Left colon (tissue), 2 donors: Measurements from ENCODE around the gene TMEM115. TPM values are rescaled to one million over a fixed set of nuclear protein-coding genes. Genes with fewer than 3 reads are reported as not detected.

Source experiments
- ATAC-seq: fragments of 200-7000 bp; cut with Tn5 transposase; one replicate; pipeline ENCODE4 v1.9.1; 2020; ENCODE audit warnings: mild to moderate bottlenecking, moderate library complexity
- DNase-seq, 2 donors: peaks; one replicate each; pipeline ENCODE4 v3.0.0-alpha.2; 2020
- intact Hi-C, 2 donors: fragments of 100-400 bp; cut with DNase I in 1 of 2; cut with micrococcal nuclease in 1 of 2; formaldehyde crosslinking; loops; one replicate each; pipeline versions ENCODE4 v1.11.2 to v1.14.0; 2022; cut with DNase I, micrococcal nuclease
- total RNA-seq, 2 donors: library from RNA; stranded (reverse); fragmentation: NEBNext Ultra II Directional; extraction: Animal tissue kit (Norgen Biotek cat#: 25700); gene quantifications; one replicate each; pipeline ENCODE4 v1.2.1, GENCODE V29; 2021
- donor health status: DM: no; HTN: no; CAD: no.
- donor health status: DM: yes; HTN: yes; CAD: no.

Gene TMEM115
- total RNA-seq, 2 donors from 2014 or later, result 44.6 to 48.3 TPM

GRCh38 chr3:50380405-50381085, 21.2 kb upstream of the TMEM115 start:
- intact Hi-C loops, result no loop called here
- DNase-seq, result no peak
- ATAC-seq, result no peak

DNA sequence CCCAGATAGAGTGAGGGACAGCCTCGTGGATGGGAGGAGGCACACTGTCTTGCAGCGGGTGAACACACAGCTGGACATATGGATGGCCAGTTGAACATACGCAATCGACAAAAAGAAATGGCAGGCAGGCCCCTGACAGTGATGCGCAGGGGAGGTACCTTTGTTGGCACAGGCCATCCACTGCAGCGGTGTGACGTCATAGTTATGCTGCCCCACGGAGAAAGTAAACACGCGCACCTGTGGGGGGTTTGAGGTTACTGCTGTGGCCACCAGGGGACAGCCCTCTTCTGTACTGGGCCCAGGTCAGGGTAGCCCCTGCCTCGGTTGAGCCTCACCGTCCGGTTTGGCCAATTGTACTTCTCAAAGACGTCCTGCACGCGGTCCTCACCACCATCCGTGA, 19.4 kb upstream of the TMEM115 start:
- no peak for ATAC-seq
- intact Hi-C loops, result no loop called here
- no peak for DNase-seq

DNA sequence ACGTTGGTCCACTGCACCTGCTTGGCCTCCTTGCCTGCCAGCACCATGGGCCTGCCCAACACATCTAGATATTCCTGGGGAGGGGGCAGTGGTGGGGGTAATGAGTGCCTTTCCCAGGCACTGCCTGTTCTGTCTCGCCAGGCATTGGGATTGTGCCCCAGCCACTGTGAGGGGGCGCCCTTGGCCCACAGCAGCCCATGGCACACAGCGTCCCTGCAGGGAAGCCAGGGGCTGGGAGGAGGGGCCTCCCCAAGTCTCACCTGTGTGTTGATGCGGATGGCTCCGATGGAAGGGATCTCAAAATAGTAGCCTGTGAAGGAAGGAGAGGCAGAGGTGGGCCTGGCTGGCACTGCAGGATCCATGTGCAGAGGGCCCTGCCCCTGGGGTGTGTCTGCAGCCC, 18.7 kb upstream of the TMEM115 start:
- intact Hi-C loops, result no loop called here
- DNase-seq, result no peak
- ATAC-seq, result no peak

DNA sequence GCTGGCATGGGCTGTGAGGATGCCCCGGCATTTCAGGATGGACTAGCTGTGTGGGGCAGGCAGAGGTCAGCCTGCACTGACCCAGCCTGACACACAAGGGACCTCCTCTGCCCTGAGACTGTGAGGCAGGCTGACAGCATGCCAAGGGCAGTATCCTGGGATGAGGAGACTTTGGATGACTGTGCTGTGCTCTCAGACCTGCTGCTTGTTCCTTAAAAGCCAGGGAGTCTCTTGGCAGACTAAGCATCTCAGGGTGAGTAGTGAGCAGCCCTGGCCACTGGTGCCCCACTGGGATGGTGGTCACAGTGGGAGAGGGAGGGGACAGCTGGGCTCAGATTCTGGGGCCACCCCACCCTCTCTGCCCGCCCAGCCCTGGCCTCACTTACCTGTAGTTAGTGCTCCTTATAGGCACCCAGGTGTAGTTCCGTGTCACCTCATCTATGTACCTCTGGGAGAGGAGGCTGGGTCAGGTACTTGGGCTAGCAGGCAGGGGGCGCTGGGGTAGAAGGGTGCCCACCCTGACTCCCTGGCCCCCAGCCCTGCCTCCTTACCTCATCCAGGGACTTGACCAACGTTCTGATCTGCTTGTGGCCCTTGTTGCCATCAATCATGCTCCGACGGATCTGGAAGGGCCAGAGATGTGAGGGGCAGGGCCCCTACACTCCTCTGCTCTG, 16.1 kb upstream of the TMEM115 start:
- no peak for ATAC-seq
- intact Hi-C loops, result no loop called here
- no peak for DNase-seq

DNA sequence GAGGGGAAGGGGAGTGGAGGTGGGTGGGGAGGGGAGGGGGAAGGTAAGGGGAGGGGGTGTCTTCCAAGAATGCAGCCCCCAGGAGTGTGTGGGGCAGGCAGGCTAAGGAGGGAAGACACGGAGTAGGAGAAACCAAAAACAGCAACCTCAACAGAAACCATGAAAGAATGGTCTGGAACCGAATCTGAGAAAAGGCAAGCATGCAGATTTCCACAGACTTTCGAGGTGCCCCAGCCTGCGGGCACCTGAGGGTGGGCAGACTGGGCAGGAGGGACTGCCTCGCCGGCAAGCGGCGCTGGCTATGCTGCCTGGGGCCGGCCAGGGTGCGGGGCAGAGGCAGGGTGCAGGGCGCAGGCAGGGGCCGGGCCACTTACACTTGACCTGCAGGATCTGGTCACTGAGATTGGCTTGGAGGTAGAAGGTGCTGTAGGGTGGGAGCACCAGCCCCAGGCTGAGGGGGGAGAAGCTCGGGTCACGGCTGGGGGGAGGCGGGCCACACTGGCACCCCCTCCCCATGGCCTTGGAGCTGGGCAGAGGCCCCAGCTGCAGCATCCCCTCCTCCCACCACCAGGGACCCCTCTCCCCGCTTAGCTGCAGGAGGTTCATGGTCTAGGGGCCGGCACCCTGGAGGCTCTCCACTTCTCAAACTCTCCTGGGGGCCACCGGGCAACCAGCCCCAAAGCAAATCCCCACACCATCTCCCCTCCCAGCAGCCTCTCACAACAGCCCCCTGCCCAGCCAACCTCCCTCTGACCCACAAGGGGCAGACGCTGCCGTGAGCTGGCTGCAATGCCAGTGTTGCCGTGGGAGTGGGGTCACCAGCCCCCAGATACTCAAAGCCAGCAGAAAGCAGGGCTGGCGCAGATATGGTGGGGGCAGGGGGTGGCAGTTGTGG, 15.3 kb upstream of the TMEM115 start:
- intact Hi-C loops, result no loop called here
- DNase-seq (no peak), ATAC-seq (no peak)

DNA sequence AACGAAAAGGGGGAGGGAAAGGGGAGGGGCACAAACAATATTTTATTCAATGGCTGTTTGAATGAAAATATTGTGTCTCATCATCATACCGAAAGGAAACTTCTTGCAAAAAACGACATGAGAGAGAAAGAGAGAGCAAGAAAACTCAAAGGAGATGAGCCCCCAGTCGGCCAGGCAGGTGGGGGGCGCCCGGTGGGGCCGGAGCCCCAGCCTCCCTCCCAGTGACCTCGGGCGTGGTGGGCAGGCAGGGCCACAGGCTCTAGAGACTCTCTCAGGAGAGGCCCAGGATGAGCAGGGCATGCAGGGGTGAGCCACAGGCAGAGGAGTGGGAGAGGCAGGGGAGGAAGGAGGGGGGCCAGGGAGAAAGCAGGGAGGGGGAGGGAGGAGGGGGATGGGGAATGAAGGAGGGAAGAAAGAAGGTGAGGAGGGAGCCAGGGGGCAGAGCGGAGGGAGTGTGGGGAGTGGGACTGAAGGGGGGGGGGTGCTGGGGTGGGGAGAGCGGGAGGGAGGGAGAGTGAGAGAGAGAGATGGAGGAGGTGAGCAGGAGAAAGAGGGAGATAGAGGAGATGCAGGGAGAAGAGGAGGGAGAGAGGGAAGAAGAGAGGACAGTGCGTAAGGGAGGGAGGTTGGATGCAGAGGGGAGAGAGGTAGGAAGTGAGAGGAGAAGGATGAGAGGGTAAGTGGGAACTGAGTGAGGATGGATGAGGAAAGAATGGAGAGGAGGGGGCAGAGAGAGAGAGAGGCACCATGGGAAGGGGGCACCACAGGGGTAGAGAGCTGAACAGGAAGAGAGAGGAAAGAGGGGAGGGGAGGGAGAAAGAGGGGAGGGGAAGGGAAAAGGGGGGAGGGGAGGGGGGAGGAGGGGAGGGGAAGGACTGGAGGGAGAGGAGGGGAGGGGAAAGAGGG, 14.1 kb upstream of the TMEM115 start:
- ATAC-seq (no peak), DNase-seq (no peak)
- intact Hi-C loops, result no loop called here

GRCh38 chr3:50372349-50372748, 13.0 kb upstream of the TMEM115 start:
- DNase-seq (peak; percentile 62 to 78), ATAC-seq (peak; percentile 86)
- intact Hi-C loops, result no loop called here

GRCh38 chr3:50371133-50371685, 11.9 kb upstream of the TMEM115 start:
- no peak for ATAC-seq
- no peak for DNase-seq
- intact Hi-C loops, result no loop called here

GRCh38 chr3:50370594-50370993, 11.3 kb upstream of the TMEM115 start:
- no peak for DNase-seq
- intact Hi-C loops, result no loop called here
- no peak for ATAC-seq

DNA sequence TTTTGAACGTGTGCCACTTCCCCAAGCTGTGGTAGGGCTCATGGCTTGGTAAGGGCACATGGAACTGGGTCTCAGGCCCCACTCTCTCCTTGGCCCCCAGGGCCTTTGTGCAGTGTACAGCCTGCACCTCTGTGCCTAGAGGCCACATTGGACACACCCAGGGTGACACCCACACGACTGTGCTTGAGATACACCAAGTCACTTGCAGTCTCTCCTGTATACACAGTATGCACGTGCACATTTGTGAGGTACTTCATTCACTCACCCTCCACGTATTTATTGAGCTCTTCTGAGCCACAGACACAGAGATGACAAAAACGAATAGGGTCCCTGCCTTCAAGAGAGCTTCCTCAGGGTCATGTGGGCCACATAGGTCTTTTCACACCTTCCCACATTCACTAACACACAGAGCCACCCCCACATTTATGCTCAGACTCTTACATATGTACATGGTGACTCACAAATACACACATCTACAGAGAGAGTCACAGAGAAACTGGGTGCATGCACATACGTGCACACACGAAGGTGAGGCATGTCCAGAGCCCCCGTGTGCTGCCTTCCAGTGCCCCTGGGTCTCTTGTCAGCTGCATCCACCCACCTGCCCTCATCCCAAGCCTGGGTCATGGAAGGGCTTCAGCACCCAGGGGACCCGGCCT, 9.8 kb upstream of the TMEM115 start:
- intact Hi-C loops, result loop anchor here in 1 of 2 donors (10.0 kb wide), 1 partner anchor 166 kb away; no protein-coding TSS in a partner anchor
- no peak for ATAC-seq
- no peak for DNase-seq

- DNase-seq (no peak), ATAC-seq (no peak)
- intact Hi-C loops, result loop anchor here in 1 of 2 donors (10.0 kb wide), 1 partner anchor 169 kb away; no protein-coding TSS in a partner anchor
Observed at GRCh38 chr3:50365842-50366220, 6.5 kb upstream of the TMEM115 start.

DNA sequence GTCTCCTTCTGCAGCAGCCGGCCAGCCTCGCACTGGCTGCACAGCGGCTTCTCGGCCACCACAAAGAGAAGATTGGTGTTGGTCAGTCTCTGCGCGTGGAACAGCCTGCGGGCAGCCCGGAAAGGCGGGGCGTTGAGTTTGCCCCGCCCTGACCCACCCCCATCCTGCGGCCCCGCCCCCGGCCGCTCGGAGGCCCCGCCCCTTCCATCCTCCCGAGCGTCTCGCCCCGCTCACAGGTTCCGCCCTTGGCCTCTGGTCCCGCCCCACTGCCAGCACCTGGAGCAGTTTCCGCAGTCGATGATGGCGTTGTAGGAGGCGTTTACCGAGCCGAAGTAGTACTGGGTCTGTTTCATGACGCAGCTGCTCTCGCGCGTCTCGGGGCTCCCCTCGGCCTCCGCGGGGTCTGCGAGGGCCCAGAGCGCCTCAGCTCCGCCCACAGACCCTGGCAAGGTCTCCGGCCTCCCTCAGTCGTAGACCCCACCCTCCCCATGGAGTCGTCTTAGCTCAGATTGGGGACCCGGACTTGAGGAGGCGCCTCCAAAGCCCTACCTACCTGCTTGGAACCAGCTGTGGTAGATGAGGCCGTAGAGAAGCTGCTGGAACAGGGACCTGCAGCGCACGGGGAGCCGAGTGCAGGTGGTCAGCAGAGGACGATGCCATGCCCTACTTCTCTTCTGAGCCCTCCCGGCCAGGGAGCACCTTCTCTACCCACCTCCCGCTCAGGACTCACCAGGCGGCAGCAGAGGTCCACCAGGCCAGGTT, 5.9 kb upstream of the TMEM115 start:
- DNase-seq (peak; percentile 95 to 96), ATAC-seq (peak; percentile 91)
- intact Hi-C loops, result loop anchor here in 1 of 2 donors (10.0 kb wide), 1 partner anchor 170 kb away; no protein-coding TSS in a partner anchor

GRCh38 chr3:50364573-50365079, 5.3 kb upstream of the TMEM115 start:
- intact Hi-C loops, result loop anchor here in 1 of 2 donors (10.0 kb wide), 1 partner anchor 170 kb away; no protein-coding TSS in a partner anchor
- DNase-seq (peak in 1 of 2 donors; percentile 63), ATAC-seq (peak; percentile 35)

DNA sequence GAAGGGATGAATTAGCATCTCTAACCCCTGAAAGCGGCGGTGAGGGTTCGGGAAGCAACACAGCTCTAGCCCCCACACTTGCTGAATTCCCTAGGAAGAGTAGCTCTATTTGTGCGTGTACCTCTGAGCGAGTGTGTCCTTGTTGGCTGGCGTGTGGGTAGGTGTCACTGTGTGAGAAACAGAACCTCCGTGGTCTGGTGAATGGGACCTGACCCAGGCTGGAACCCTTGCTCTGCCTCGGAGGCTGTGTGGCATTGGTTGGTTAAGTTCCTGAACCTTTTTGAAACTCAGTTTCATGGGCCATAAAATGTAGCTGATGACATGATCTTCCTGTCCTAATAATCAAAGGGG, 414 bp upstream of the TMEM115 start:
- no peak for ATAC-seq
- DNase-seq, result no peak
- intact Hi-C loops, result loop anchor here in 1 of 2 donors (10.0 kb wide), 2 partner anchors 175 to 195 kb away; no protein-coding TSS in a partner anchor

GRCh38 chr3:50358355-50358910, 888 bp downstream of the TMEM115 start:
- ATAC-seq (peak; percentile 1), DNase-seq (no peak)
- intact Hi-C loops, result loop anchor here in 1 of 2 donors (10.0 kb wide), 1 partner anchor 196 kb away; no protein-coding TSS in a partner anchor

GRCh38 chr3:50357481-50357880, 1.8 kb downstream of the TMEM115 start:
- ATAC-seq (no peak), DNase-seq (no peak)
- intact Hi-C loops, result loop anchor here in 1 of 2 donors (10.0 kb wide), 1 partner anchor 197 kb away; no protein-coding TSS in a partner anchor
